GM12878 (cell line): ENCODE measurements around the gene FAM50A. TPM values are rescaled to one million over a fixed set of nuclear protein-coding genes. Genes with fewer than 3 reads are reported as not detected.

Experiments
- ATAC-seq: fragments of 200-7000 bp; cut with Tn5 transposase; 3 replicates; pipeline ENCODE4 v1.9.1; 2020; ENCODE audit warnings: mild to moderate bottlenecking, moderate library complexity
- BruUV-seq: library from RNA; stranded (reverse); fragments of 400-500 nt; replicated peaks from 2 replicates; lab custom pipeline; 2021; lab: Mats Ljungman, UMichigan
- CTCF ChIA-PET: fragments of 300-600 bp; sonication (Branson Sonifier 250); formaldehyde crosslinking; extraction: SDS; loops from one replicate; lab custom pipeline; 2021; ENCODE audit warnings: inconsistent platforms; lab: Yijun Ruan, JAX
- POLR2A ChIA-PET: fragments of 350-600 bp; formaldehyde crosslinking; extraction: SDS; loops from one replicate; lab custom pipeline; 2021; ENCODE audit warnings: inconsistent platforms; lab: Charles Lee
- RAD21 ChIA-PET: fragments of 300-600 bp; sonication (Branson Sonifier 250); formaldehyde crosslinking; loops from one replicate; lab custom pipeline; 2023; ENCODE audit warnings: antibody characterized with exemption; ENCODE audit not compliant: unreplicated experiment; lab: Charles Lee
- SMC1A ChIA-PET: fragments of 300-600 bp; sonication (Branson Sonifier 250); formaldehyde crosslinking; loops from one replicate; lab custom pipeline; 2023; ENCODE audit not compliant: unreplicated experiment, uncharacterized antibody; lab: Charles Lee
- DNase-seq: peaks from one replicate; pipeline ENCODE4 v3.0.0-alpha.2; 2011; ENCODE audit warnings: low read depth, low spot score
- FAIRE-seq: peaks from 3 replicates; lab custom pipeline; 2011; peaks lifted over from hg19 to GRCh38; lab: Jason Lieb, UNC
- H2AFZ ChIP-seq: 2 replicates; pipeline ENCODE4 v1.6.0; 2011; ENCODE audit warnings: low read depth, low read length, control low read depth; ENCODE audit not compliant: control insufficient read depth
- H3K27ac ChIP-seq: 2 replicates; pipeline ENCODE4 v1.5.1; 2011; ENCODE audit warnings: control low read depth; ENCODE audit not compliant: control insufficient read depth, insufficient read depth
- H3K27me3 ChIP-seq, 2 experiments: replicated peaks in 1 of 2; 2 replicates each; pipeline versions ENCODE4 v1.6.0 to v1.6.1; 2011; ENCODE audit warnings: low read length in 1 of 2; ENCODE audit not compliant: control insufficient read depth in 2 of 2, insufficient read depth in 2 of 2
- H3K36me3 ChIP-seq, 2 experiments: 2 replicates each; pipeline ENCODE4 v1.5.1; 2011; ENCODE audit warnings: low read length in 1 of 2; ENCODE audit not compliant: control insufficient read depth in 2 of 2, insufficient read depth in 2 of 2
- H3K4me1 ChIP-seq: 2 replicates; pipeline ENCODE4 v1.6.1; 2011; ENCODE audit warnings: mild to moderate bottlenecking, low read length, moderate library complexity, mixed read lengths; ENCODE audit not compliant: control insufficient read depth, insufficient read depth
- H3K4me2 ChIP-seq: 2 replicates; pipeline ENCODE4 v1.6.0; 2011; ENCODE audit warnings: control low read depth; ENCODE audit not compliant: control insufficient read depth, insufficient read depth
- H3K4me3 ChIP-seq: fragments of 200-600 bp; sonication (generic); 2 replicates; pipeline ENCODE4 v1.5.1; 2016
- H3K79me2 ChIP-seq: 2 replicates; pipeline ENCODE4 v1.6.0; 2011; ENCODE audit warnings: low read length; ENCODE audit not compliant: control insufficient read depth, insufficient read depth
- H3K9ac ChIP-seq: 2 replicates; pipeline ENCODE4 v1.8.0; 2011; ENCODE audit warnings: low read length, control low read depth, mixed read lengths; ENCODE audit not compliant: control insufficient read depth, insufficient read depth
- H3K9me3 ChIP-seq: replicated peaks from 3 replicates; pipeline ENCODE4 v1.5.1; 2011; ENCODE audit warnings: mild to moderate bottlenecking, low read length; ENCODE audit not compliant: control insufficient read depth, insufficient read depth
- H4K20me1 ChIP-seq: 2 replicates; pipeline ENCODE4 v1.6.0; 2011; ENCODE audit not compliant: control insufficient read depth, insufficient read depth
- BHLHE40 ChIP-seq, 2 experiments: fragments of 450-650 bp in 1 of 2; IDR thresholded peaks; 2 replicates each; pipeline ENCODE4 v1.6.1; 2011 to 2017; ENCODE audit warnings: low read depth in 2 of 2, borderline replicate concordance in 1 of 2, improper control_type of control experiment in 1 of 2, low read length in 1 of 2, mild to moderate bottlenecking in 1 of 2
- CREB1 ChIP-seq: IDR thresholded peaks from 2 replicates; pipeline ENCODE4 v1.6.1; 2012; ENCODE audit warnings: low read depth, mild to moderate bottlenecking, inconsistent platforms
- FOXM1 ChIP-seq: IDR thresholded peaks from 2 replicates; pipeline ENCODE4 v1.6.1; 2012; ENCODE audit warnings: low read depth, mild to moderate bottlenecking, inconsistent platforms, low read length, moderate library complexity
- GABPA ChIP-seq: IDR thresholded peaks from 2 replicates; pipeline ENCODE4 v1.6.1; 2014; ENCODE audit warnings: antibody characterized with exemption, low read depth, mild to moderate bottlenecking, inconsistent platforms
- HCFC1 ChIP-seq: fragments of 150-350 bp; IDR thresholded peaks from 2 replicates; pipeline ENCODE4 v1.6.1; 2014; ENCODE audit warnings: low read length
- PML ChIP-seq: IDR thresholded peaks from 2 replicates; pipeline ENCODE4 v1.6.1; 2012; ENCODE audit warnings: low read length, inconsistent platforms
- POLR2A ChIP-seq: IDR thresholded peaks from 2 replicates; pipeline ENCODE4 v1.6.1; 2011; ENCODE audit warnings: low read depth, mild to moderate bottlenecking, low read length
- POLR2AphosphoS5 ChIP-seq: IDR thresholded peaks from 2 replicates; pipeline ENCODE4 v1.6.1; 2011; ENCODE audit warnings: mild to moderate bottlenecking, low read length, inconsistent platforms
- SIN3A ChIP-seq: IDR thresholded peaks from 2 replicates; pipeline ENCODE4 v1.6.1; 2012; ENCODE audit warnings: low read depth, low read length, improper control_type of control experiment
- SMC3 ChIP-seq: IDR thresholded peaks from 2 replicates; pipeline ENCODE4 v1.6.1; 2011; ENCODE audit warnings: low read length, improper control_type of control experiment, borderline replicate concordance
- USF1 ChIP-seq: IDR thresholded peaks from 2 replicates; pipeline ENCODE4 v1.6.1; 2011; ENCODE audit warnings: borderline replicate concordance, low read depth, mild to moderate bottlenecking, moderate library complexity, mixed read lengths, low read length; ENCODE audit not compliant: insufficient read depth; ENCODE audit errors: extremely low read length
- USF2 ChIP-seq: IDR thresholded peaks from 2 replicates; pipeline ENCODE4 v1.6.1; 2011; ENCODE audit warnings: low read depth, low read length, improper control_type of control experiment, borderline replicate concordance
- WGBS: methylation state at CpG from one replicate; pipeline ENCODE4 v1.1.6; 2016; ENCODE audit warnings: low lambda C conversion rate; ENCODE audit not compliant: insufficient replicate concordance, insufficient coverage; ENCODE audit errors: missing lambda C conversion rate; 5-methylcytosine and 5-hydroxymethylcytosine counted together
- in situ Hi-C: fragments of 300-500 bp; cut with MboI; formaldehyde crosslinking; loops from 9 replicates; pipeline ENCODE4 v1.14.3; 2018; ENCODE audit warnings: mixed read lengths
- intact Hi-C: fragments of 100-400 bp; cut with micrococcal nuclease; formaldehyde crosslinking; loops from one replicate; pipeline ENCODE4 v1.14.2; 2022; ENCODE audit not compliant: unreplicated experiment
- polyA plus RNA-seq, 11 experiments: library from polyadenylated mRNA; depleted of rRNA in 4 of 11; unstranded in 6 of 11; stranded (reverse) in 5 of 11; fragments of >200 nt; fragmentation: Nextera tagmentation in 4 of 11; fragmentation: Illumina TruSeq in 1 of 11; extraction: Ambion mirVana in 4 of 11; extraction: Trizol in 1 of 11; gene quantifications; 1 replicate in 1 of 11; 2 replicates in 10 of 11; pipeline versions ENCODE4 v1.2.1 to v1.2.3, GENCODE V29; 2011 to 2016; ENCODE audit warnings: inconsistent platforms in 2 of 11, missing spikeins in 2 of 11, low read depth in 1 of 11
- total RNA-seq, 4 experiments: library from RNA; depleted of rRNA in 3 of 4; stranded (reverse); fragments of >200 nt in 3 of 4; fragmentation: Illumina TruSeq in 1 of 4; extraction: Trizol in 1 of 4; gene quantifications; 2 replicates each; pipeline versions ENCODE4 v1.2.1 to v1.2.3, GENCODE V29; 2013 to 2021
- TF ChIP-seq, protein P1 (sequence below), 3 experiments: IDR thresholded peaks in 2 of 3; conservative IDR thresholded peaks in 1 of 3; 2 replicates each; pipeline ENCODE4 v1.5.1; 2011; ENCODE audit warnings: low read depth in 3 of 3, low read length in 3 of 3, mild to moderate bottlenecking in 3 of 3, control low read depth in 2 of 3, moderate library complexity in 2 of 3, inconsistent platforms in 1 of 3, mixed read lengths in 1 of 3; ENCODE audit not compliant: control insufficient read depth in 2 of 3, insufficient read depth in 1 of 3; ENCODE audit errors: extremely low read depth in 1 of 3
- TF ChIP-seq, protein P2 (sequence below): fragments of 450-650 bp; IDR thresholded peaks from 2 replicates; pipeline ENCODE4 v1.6.1; 2016; ENCODE audit warnings: mild to moderate bottlenecking
- TF ChIP-seq, protein P3 (sequence below): IDR thresholded peaks from 2 replicates; pipeline ENCODE4 v1.6.1; 2012; ENCODE audit warnings: low read depth, low read length, improper control_type of control experiment

Gene FAM50A
- total and polyA plus RNA-seq, 10 of the 15 experiments (the other 5 are each of a cell fraction or from before 2014, with no cell fraction given): 4.2 to 46.7 (median 34.6) TPM

DNA sequence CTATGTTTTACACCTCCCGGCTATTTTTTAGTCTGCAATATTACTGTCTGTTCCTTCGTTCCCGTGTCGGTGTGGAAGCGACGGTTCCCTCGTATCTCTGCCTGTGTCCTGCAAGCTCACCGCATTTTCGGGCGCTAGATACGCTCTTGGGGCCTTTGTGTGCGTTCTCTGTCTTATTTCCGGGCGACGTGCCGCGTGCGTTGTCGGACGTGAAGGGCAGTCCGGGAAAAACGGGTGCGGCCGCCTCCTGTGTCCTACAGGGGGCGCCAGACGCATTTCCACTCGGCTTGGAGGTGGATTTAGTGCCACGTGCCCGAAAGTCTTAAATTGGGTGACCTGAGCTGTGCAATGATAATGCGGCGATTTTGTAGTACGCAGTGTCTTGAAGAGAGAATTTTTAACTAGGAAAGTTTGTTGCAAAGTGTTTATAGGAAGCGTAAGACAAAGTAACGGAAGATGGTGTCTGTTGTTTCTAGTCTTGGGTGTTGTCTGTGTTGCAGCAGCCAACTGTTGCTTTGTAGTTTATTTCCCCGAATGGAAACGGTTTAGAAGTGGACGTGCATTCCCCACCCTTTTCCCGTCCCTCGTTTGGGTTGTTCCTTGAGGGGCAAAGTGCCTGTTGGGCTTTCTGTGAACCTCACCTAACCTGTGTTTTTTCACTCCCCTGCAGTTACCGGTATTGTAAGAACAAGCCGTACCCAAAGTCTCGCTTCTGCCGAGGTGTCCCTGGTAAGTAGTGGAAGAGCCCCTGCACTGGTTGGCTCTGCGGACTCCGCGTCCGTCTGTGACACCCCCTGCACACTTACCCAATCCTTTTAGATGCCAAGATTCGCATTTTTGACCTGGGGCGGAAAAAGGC lies 45.0 kb upstream of the FAM50A start:
- ATAC-seq: peak; percentile 56
- POLR2A ChIA-PET: interaction anchor here (0.6 to 3.8 kb wide), 11 partner anchors 10 to 129 kb away, joined by 3 to 22 read pairs (median 3); partner anchors contain the start of genes ATP6AP1, DNASE1L1, EMD and FAM3A
- H3K27ac ChIP-seq: peak overlapping the region; percentile 97
- DNase-seq: no peak
- peaks cover 3% of the 10 kb centered on the region; the same call in 1 of the 2 replicates for H3K4me1 ChIP-seq
- peak overlapping the region; percentile 73 for H3K4me3 ChIP-seq
- H3K27me3 ChIP-seq: no peaks in the 10 kb centered on the region
- peak; percentile 13 for FAIRE-seq
- H3K79me2 ChIP-seq: peaks cover 29% of the 10 kb centered on the region
- peaks cover 5% of the 10 kb centered on the region; the same call in 1 of the 2 replicates for H4K20me1 ChIP-seq
- BruUV-seq: TSS peak; percentile 90
- peaks cover 10 to 12% of the 10 kb centered on the region in 2 experiments for H3K36me3 ChIP-seq
- H3K4me2 ChIP-seq: peak overlapping the region; percentile 82
- peak overlapping the region; percentile 99 for H3K9ac ChIP-seq
- intact Hi-C loops: loop anchor here (5.0 kb wide), 1 partner anchor 38 kb away; the partner anchor contains the start of gene GDI1
- in situ Hi-C loops: no loop called here
- RAD21 ChIA-PET: interaction anchor here (1.0 to 2.1 kb wide), 5 partner anchors 12 to 128 kb away, joined by 3 to 7 read pairs (median 5); partner anchors contain the start of gene SLC10A3
- SMC1A ChIA-PET: interaction anchor here (0.7 to 2.5 kb wide), 4 partner anchors 13 to 128 kb away, joined by 4 to 7 read pairs (median 6); partner anchors contain the start of gene FLNA
- no peaks in the 10 kb centered on the region; the same call in 2 of the 3 replicates for H3K9me3 ChIP-seq
- WGBS: 26% methylated on average over 49 of the region's 49 CpGs
- CTCF ChIA-PET: interaction anchor here (1.2 to 3.0 kb wide), 6 partner anchors 12 to 135 kb away, joined by 5 to 23 read pairs (median 10); partner anchors contain the start of genes FLNA and TAFAZZIN
- no peak overlapping the region for H2AFZ ChIP-seq
- TF ChIP-seq SIN3A: no peak
- peak; percentile 50 for TF ChIP-seq USF1
- TF ChIP-seq USF2: peak; percentile 37
- peak; percentile 9; the same call in 1 of the 2 replicates for TF ChIP-seq POLR2AphosphoS5
- peak; percentile 8; the same call in 1 of the 2 replicates for TF ChIP-seq FOXM1
- TF ChIP-seq, protein P1, sequence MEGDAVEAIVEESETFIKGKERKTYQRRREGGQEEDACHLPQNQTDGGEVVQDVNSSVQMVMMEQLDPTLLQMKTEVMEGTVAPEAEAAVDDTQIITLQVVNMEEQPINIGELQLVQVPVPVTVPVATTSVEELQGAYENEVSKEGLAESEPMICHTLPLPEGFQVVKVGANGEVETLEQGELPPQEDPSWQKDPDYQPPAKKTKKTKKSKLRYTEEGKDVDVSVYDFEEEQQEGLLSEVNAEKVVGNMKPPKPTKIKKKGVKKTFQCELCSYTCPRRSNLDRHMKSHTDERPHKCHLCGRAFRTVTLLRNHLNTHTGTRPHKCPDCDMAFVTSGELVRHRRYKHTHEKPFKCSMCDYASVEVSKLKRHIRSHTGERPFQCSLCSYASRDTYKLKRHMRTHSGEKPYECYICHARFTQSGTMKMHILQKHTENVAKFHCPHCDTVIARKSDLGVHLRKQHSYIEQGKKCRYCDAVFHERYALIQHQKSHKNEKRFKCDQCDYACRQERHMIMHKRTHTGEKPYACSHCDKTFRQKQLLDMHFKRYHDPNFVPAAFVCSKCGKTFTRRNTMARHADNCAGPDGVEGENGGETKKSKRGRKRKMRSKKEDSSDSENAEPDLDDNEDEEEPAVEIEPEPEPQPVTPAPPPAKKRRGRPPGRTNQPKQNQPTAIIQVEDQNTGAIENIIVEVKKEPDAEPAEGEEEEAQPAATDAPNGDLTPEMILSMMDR (IDR thresholded peaks at IDR 0.05 in 2 of 3, conservative IDR thresholded peaks at IDR 0.05 in 1 of 3; ENCODE audit: control insufficient read depth in 2 of 3, extremely low read depth in 1 of 3, insufficient read depth in 1 of 3, low read depth in 3 of 3, low read length in 3 of 3): peak; percentile 71 to 78 (median 73)
- peak; percentile 45; the same call in 1 of the 2 replicates for TF ChIP-seq PML
- TF ChIP-seq GABPA: no peak
- no peak for TF ChIP-seq HCFC1
- TF ChIP-seq, protein P2, sequence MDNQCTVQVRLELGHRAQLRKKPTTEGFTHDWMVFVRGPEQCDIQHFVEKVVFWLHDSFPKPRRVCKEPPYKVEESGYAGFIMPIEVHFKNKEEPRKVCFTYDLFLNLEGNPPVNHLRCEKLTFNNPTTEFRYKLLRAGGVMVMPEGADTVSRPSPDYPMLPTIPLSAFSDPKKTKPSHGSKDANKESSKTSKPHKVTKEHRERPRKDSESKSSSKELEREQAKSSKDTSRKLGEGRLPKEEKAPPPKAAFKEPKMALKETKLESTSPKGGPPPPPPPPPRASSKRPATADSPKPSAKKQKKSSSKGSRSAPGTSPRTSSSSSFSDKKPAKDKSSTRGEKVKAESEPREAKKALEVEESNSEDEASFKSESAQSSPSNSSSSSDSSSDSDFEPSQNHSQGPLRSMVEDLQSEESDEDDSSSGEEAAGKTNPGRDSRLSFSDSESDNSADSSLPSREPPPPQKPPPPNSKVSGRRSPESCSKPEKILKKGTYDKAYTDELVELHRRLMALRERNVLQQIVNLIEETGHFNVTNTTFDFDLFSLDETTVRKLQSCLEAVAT: peak; percentile 79; the same call in 1 of the 2 replicates
- peak; percentile 61; the same call in 1 of the 2 replicates for TF ChIP-seq CREB1
- peak; percentile 75 for TF ChIP-seq POLR2A
- TF ChIP-seq BHLHE40 (IDR thresholded peaks at IDR 0.05; ENCODE audit: borderline replicate concordance in 1 of 2, low read depth in 2 of 2, low read length in 1 of 2): peak; percentile 82 to 86; a peak in 3 of 4 replicates
- TF ChIP-seq, protein P3, sequence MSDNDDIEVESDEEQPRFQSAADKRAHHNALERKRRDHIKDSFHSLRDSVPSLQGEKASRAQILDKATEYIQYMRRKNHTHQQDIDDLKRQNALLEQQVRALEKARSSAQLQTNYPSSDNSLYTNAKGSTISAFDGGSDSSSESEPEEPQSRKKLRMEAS: peak; percentile 70; the same call in 1 of the 2 replicates
- TF ChIP-seq SMC3: 0 out of 2 replicates have a peak, but pooled peaks have one; percentile 19
